GM20000 (cell line): Measurements from ENCODE around the gene TLNRD1.

Source experiments
- DNase-seq: peaks from one replicate; pipeline ENCODE4 v3.0.0; 2012; ENCODE audit warnings: low spot score
- TF ChIP-seq, protein P1 (sequence below): IDR thresholded peaks from 2 replicates; pipeline ENCODE4 v1.5.1; 2012; ENCODE audit warnings: mild to moderate bottlenecking, control low read depth; ENCODE audit errors: extremely low read depth, missing control alignments

The TLNRD1 gene

DNA sequence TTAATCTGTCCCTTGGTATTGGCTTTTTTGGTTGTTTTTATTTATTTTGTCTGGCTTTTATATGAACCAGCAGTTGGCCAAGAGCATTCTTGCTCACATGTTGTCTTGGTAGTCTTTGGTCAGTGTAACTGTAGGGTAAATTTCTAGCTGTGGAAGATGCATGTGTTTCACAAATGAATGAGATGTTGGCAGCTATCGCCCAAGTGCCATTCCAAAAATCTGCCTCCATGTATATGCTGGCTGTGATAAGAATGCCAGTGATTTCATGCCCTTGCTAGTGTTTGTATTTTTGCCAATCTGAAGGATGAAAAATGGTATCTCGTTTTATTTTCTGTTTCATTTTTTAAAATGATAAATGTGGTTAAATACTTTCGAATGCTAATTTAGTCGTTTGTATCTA is 50.1 kb downstream of the TLNRD1 start:
- no peak for DNase-seq
- TF ChIP-seq, protein P1, sequence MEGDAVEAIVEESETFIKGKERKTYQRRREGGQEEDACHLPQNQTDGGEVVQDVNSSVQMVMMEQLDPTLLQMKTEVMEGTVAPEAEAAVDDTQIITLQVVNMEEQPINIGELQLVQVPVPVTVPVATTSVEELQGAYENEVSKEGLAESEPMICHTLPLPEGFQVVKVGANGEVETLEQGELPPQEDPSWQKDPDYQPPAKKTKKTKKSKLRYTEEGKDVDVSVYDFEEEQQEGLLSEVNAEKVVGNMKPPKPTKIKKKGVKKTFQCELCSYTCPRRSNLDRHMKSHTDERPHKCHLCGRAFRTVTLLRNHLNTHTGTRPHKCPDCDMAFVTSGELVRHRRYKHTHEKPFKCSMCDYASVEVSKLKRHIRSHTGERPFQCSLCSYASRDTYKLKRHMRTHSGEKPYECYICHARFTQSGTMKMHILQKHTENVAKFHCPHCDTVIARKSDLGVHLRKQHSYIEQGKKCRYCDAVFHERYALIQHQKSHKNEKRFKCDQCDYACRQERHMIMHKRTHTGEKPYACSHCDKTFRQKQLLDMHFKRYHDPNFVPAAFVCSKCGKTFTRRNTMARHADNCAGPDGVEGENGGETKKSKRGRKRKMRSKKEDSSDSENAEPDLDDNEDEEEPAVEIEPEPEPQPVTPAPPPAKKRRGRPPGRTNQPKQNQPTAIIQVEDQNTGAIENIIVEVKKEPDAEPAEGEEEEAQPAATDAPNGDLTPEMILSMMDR: no peak

DNA sequence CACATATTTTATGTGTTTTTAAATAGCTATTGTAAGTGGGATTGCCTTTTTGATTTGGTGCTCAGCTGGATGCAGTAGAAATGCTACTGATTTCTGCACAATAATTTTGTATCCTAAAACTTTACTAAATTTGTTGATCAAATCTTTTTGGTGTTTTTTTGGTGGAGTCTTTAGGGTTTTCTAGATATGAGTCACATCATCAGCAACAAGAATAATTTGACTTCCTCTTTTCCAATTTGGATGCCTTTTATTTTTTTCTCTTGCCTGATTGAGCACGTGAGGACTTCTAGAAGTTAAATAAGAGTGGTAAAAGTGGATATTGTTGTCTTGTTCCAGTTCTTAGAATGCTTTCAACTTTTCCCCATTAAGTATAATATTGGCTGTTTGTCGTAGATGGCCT is 51.3 kb downstream of the TLNRD1 start:
- no peak for DNase-seq
- TF ChIP-seq, protein P1: no peak

DNA sequence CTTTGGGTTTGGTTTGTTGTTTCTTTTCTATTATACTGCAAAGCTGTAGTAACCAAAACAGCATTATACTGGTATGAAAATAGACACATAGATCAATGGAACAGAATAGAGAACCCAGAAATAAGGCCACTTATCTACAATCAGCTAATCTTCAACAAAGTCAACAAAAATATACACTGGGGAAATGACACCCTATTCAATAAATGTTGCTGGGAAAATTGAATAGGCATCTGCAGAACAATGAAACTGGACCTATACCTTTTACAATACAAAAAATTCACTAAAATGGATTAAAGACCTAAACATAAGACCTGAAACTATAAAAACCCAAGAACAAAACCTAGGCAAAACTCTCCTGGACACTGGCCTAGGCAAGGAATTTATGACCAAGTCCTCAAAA is 52.9 kb downstream of the TLNRD1 start:
- no peak for DNase-seq
- TF ChIP-seq, protein P1: no peak

DNA sequence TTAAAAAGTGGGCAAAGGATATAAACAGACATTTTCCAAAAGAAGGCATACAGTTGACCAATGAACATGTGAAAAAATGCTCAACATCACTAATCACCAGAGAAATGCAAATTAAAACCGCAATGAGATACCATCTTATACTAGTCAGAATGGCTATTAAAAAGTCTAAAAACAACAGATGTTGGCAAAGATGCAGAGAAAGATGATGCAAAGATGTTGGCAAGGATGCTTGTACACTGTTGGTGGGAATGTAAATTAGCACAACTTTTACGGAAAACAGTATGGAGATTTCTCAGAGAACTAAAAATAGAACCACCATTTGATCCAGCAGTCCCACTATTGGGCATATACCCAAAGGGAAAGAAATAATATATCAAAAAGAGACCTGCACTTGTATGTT is 53.5 kb downstream of the TLNRD1 start:
- TF ChIP-seq, protein P1: no peak
- DNase-seq: no peak
